ENCODE measurements around the gene ZMYND8. TPM values are rescaled to one million over a fixed set of nuclear protein-coding genes. Genes with fewer than 3 reads are reported as not detected.

Gene ZMYND8
- total and polyA plus RNA-seq, 2 of the 8 experiments (the other 6 are each of a cell fraction or from before 2014, with no cell fraction given): 50.5 to 163 TPM

- Histone ChIP-seq H2AK5ac (ENCODE audit: low read depth, low read length) (no peak overlapping the region; the same call in 1 of the 2 replicates), H3K36me3 (ENCODE audit: control insufficient read depth in 2 of 4, insufficient read depth in 4 of 4, low read length in 3 of 4) (peaks cover 4 to 38% (median 28%) of the 10 kb centered on the region in 4 experiments; a peak in 6 of 8 replicates), H3K4ac (replicated peaks; ENCODE audit: insufficient read length, low read depth, low read length) (no peak overlapping the region), H3K23ac (ENCODE audit: insufficient read length) (no peak overlapping the region), H3K9me3 (ENCODE audit: insufficient read depth in 2 of 2, low read depth in 1 of 2, low read length in 1 of 2) (no peaks in the 10 kb centered on the region), H3K14ac (ENCODE audit: insufficient read length) (no peak overlapping the region), H2BK15ac (ENCODE audit: low read length) (no peak overlapping the region), H3K4me3 (ENCODE audit: extremely low read depth in 1 of 4, insufficient read depth in 2 of 4, low read depth in 3 of 4, low read length in 4 of 4) (no peak overlapping the region), H4K5ac (ENCODE audit: insufficient read length, low read depth, low read length) (no peak overlapping the region), H3K23me2 (ENCODE audit: low read depth, low read length) (no peaks in the 10 kb centered on the region), H3K27me3 (replicated peaks in 1 of 4; ENCODE audit: control insufficient read depth in 3 of 4, extremely low read depth in 1 of 4, insufficient read depth in 3 of 4, low read length in 3 of 4) (no peaks in the 10 kb centered on the region), H2BK120ac (replicated peaks; ENCODE audit: low read depth, low read length) (no peak overlapping the region), H3K79me1 (ENCODE audit: low read depth, low read length) (no peaks in the 10 kb centered on the region), H3K18ac (ENCODE audit: extremely low read depth, low read length) (peak overlapping the region; percentile 25; the same call in 1 of the 2 replicates), H3K4me1 (replicated peaks in 1 of 4; ENCODE audit: control insufficient read depth in 3 of 4, insufficient read depth in 4 of 4, low read length in 3 of 4) (peaks cover 0 to 17% (median 6%) of the 10 kb centered on the region in 4 experiments; a peak in 6 of 7 replicates), H3K27ac (ENCODE audit: low read depth, low read length) (peak overlapping the region; percentile 1; the same call in 1 of the 2 replicates), H4K20me1 (replicated peaks in 1 of 2; ENCODE audit: control insufficient read depth in 1 of 2, insufficient read depth in 2 of 2, low read length in 2 of 2) (peaks cover 0 to 4% of the 10 kb centered on the region in 2 experiments), H3K56ac (replicated peaks; ENCODE audit: insufficient read length, low read depth, low read length) (no peak overlapping the region), H3K79me2 (ENCODE audit: control insufficient read depth in 1 of 2, insufficient read depth in 2 of 2, low read length in 2 of 2) (no peaks in the 10 kb centered on the region), H4K8ac (ENCODE audit: extremely low read depth, insufficient read depth, low read length) (no peak overlapping the region), H2BK5ac (ENCODE audit: low read depth, low read length) (peak overlapping the region; percentile 47; the same call in 1 of the 2 replicates), H2AFZ (ENCODE audit: low read length) (no peak overlapping the region), H2BK12ac (ENCODE audit: low read depth, low read length) (peak overlapping the region; percentile 31; the same call in 1 of the 2 replicates), H2BK20ac (ENCODE audit: low read length) (no peak overlapping the region), H3K9ac (replicated peaks in 1 of 4; ENCODE audit: extremely low read depth in 1 of 4, low read depth in 3 of 4, low read length in 3 of 4) (no peak overlapping the region), H4K91ac (replicated peaks; ENCODE audit: insufficient read length, low read length) (no peak overlapping the region), H3K4me2 (ENCODE audit: insufficient read depth in 1 of 2, low read depth in 2 of 2, low read length in 2 of 2) (peak overlapping the region; percentile 53 to 71)
- 58% methylated on average over 9 of the region's 9 CpGs; no CpG with 5 or more reads in 1 of the 2 experiments for WGBS, 2 experiments (ENCODE audit: extremely low coverage in 1 of 2, insufficient coverage in 1 of 2, insufficient read length in 1 of 2, insufficient replicate concordance in 2 of 2, low coverage in 1 of 2, low lambda C conversion rate in 2 of 2, missing lambda C conversion rate in 1 of 2)
- ChIA-PET CTCF (ENCODE audit: partially characterized antibody) (interaction anchor here (0.6 to 3.1 kb wide), 12 partner anchors 10 to 345 kb away, joined by 3 to 20 read pairs (median 4); no protein-coding TSS in a partner anchor), POLR2A (ENCODE audit: partially characterized antibody) (interaction anchor here (0.6 to 1.0 kb wide), 3 partner anchors 10 to 195 kb away, joined by 3 to 4 read pairs (median 3); no protein-coding TSS in a partner anchor)
- FAIRE-seq: no peak
- TF ChIP-seq POLR2AphosphoS5 (IDR thresholded peaks at IDR 0.05; ENCODE audit: low read depth, low read length): peak; percentile 31; the same call in 1 of the 2 replicates
- 0 out of 2 replicates have a peak, but pooled peaks have one; percentile 5 for TF ChIP-seq NRF1 (IDR thresholded peaks at IDR 0.05; ENCODE audit: low read depth, low read length)
- TF ChIP-seq RAD21 (IDR thresholded peaks at IDR 0.05 in 1 of 2, conservative IDR thresholded peaks at IDR 0.05 in 1 of 2; ENCODE audit: low read depth in 2 of 2, low read length in 2 of 2): no peak
- peak in 1 of 2 experiments; percentile 60 for DNase-seq (ENCODE audit: low read depth in 1 of 2, low spot score in 2 of 2)
These were observed 149.4 kb downstream of the ZMYND8 start for GRCh38 chr20:47206962-47207641.

All from H1 (cell line).